GM18498 (cell line): Measurements from ENCODE around the gene VMO1.

Experiments used
- ATAC-seq: cut with Tn5 transposase; IDR thresholded peaks from one replicate; pipeline ENCODE4 v1.9.1; 2021; ENCODE audit warnings: mild to moderate bottlenecking, moderate library complexity; ENCODE audit not compliant: unreplicated experiment

Gene VMO1, protein sequence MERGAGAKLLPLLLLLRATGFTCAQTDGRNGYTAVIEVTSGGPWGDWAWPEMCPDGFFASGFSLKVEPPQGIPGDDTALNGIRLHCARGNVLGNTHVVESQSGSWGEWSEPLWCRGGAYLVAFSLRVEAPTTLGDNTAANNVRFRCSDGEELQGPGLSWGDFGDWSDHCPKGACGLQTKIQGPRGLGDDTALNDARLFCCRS

DNA sequence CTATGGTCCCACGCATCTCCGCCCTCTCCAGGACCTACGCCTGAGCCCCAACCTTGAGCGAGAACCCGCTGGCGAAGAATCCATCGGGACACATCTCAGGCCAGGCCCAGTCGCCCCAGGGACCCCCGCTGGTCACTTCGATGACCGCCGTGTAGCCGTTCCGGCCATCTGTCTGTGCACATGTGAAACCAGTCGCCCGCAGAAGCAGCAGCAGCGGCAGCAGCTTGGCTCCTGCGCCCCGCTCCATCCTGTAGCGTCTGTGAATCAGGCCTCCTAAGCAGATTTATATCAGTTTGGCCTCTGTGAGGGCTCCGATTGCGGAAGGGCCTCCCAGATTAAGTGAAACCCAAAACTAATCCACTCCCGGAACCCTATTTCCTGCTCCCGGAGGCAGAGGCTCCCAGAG lies at the start of gene VMO1:
VMO1 (minus strand) TSS at position 259 of the 406 bp plus-strand sequence; CDS start at position 247, 12 bp downstream.
- ATAC-seq: no peak

DNA sequence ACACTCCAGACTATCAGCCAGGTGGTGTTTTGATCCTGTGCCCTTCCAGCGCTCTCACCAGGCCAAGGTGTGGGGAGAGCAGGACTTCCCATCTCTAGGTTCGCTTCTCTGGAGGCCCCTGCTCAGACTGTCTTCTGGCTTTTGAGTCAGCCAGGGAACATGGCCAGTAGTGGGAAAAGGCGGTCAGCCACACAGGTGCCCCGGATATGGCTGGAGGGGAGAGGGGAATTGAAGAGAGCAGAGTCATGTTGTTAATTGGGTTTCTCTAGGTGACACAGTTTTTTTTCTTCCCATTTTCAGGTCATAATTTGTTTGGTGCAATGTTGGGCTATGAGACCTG lies 48.5 kb upstream of the VMO1 start:
- ATAC-seq: no peak

DNA sequence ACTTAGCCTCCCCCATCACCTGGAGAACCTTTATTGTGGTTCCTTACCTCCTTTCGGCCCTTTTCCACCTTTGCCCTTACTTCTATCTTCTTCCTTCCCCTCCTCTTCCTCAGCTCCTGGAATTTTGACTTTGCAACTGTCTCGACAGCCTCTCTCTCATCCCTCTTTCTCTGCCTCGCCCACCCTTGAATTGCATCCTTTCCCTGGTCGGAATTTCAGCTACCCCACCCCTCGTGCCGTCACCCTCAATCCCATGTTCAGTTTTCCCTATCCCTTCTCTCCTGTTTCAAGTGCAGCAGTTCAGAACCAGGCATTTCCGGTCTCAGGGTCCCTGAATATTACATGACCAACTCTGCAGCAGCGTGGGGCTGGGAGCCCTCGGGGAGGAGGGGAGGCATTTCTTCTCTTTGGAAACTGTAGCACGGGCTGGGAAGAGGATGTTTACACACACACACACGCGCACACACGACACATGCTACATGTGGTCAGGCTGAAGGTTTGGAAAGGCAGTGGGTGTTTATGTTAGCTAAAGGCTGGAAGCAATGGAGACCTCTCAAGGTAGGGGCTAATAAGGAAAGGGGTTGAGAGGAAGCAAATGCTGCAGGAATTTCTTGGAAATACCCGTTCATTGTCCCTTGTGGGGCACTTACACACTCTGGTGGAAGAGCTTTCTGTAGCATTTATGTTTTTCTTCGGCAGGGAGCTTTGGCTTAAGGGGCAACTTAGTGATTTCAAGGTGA lies 47.9 kb upstream of the VMO1 start:
- ATAC-seq: no peak

DNA sequence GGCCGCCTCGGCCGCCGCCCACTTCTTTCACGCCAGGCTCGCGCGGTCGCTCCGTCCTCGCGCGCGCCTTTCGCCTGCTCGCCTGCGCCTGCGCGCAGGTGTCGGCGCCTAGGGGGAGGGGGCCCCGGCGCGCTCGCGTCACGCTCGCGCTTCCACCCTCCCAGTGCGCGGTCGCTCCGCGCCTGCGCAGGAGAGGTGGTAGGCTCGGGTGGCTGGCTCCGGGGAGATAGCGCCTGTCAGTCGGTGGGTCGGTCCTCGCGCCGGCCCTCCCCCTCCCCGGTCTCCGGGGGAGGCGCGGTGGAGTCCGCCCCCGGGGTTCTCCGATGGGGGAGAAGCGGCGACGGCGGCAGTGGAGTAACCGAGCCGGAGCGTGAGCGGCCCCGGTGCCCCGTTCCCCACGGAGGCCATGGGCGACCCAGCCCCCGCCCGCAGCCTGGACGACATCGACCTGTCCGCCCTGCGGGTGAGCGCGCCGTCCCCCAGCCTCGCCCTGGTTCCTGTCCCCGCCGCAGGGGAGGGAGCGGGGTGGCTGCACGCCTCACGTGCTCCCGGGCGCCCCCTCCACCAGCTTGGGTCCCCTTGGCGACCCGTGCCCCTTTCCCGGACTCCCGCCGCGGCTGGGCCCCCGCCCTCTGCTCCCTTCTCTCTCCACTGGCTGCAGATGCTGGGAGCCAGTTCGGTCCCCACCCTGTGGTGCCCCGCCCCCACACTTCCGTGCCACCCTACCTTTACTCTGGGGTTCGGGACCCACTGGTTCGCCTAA lies 47.2 kb upstream of the VMO1 start, which contains the start of gene MINK1:
MINK1 (plus strand) TSS at position 163 of the 763 bp plus-strand sequence; CDS start at position 407, 244 bp downstream.
- peak; percentile 92 for ATAC-seq

DNA sequence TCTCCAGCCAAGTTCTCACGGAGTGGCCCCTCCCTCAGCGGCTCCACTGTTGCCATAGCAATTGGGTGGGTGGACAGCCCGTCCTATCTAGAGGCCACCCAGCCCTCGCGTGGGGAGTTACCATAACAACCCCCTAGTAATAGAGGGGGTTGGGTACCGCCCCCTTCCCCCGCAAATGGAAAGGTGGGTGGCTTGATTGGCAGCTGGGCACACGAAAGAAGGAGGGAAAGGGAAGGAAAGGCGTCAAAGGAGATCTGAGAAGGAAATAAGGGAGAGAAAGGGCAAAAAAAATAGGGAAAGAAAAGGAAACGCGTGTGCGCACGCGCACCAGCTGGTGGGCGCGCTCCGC lies 46.6 kb upstream of the VMO1 start:
- peak; percentile 21 for ATAC-seq

DNA sequence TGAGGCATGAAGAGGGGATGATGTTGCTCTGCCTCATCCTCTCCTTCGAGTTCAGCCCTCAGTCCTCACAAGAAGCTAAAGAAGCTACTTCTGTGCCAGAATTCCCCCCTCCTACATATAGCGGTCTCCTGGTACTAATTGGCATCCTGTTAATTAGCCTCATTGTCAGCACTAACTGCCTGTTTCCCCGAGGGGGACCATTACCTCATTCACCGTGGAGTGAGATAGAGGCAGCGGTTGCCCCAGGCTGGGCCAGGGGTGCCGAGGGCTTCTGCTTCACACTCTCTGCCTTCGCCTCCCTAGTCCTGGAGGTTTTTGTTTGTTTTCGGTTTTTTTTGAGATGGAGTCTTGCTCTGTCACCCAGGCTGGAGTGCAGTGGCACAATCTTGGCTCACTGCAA lies 41.2 kb upstream of the VMO1 start:
- no peak for ATAC-seq

DNA sequence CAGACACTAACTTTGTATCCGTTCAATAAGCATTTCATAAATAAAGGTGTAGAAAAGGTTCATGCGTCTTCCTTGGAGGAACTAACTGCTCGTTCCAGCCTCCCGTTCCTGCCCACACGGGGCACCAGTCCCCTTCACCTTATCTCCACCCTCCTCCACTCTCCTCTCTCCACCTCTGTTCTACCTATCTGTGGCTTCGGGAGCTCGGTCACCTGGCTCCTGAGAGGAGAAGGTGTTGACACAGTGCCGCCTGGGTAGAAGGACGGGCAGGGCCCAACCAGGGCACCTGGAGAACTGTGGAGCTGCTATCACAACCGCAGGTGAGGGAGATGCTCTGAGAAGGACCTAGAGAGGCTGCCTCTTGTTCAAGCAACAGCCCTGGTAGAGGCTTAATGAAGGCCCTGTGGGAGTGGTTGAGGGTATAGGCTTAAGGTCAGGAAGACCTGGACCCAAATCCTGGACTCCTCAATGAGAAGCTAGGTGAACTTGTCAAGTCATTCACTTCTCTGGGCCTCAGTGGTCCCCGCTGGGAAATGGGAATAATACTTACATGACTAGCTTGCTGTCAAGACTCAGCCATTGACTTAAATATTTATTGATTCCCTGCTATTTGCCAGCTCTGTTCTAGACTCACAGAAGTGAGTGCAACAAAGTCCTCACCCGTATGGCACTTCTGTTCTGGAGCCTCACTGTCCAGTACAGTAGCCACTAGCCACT lies 37.4 kb upstream of the VMO1 start:
- no peak for ATAC-seq

DNA sequence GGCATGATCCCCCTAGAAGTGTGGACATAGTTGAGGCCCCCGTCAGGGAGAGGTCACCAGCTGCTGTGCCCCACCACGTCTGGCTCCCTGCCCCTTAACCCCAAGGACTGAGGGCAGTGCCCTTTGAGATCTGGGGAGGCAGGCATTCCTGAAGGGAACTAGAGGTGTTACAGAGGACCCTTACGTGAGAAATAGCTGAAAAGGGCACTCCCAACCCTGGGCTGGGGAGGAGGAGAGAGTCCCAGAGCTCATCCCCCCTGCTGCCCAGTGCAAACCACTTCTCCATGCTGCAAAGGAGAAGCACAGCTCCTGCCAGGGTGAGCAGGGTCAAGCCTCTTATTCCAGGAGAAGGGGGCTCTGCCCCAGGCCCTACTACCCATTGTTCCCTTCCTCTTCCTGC lies 36.7 kb upstream of the VMO1 start:
- ATAC-seq: no peak

DNA sequence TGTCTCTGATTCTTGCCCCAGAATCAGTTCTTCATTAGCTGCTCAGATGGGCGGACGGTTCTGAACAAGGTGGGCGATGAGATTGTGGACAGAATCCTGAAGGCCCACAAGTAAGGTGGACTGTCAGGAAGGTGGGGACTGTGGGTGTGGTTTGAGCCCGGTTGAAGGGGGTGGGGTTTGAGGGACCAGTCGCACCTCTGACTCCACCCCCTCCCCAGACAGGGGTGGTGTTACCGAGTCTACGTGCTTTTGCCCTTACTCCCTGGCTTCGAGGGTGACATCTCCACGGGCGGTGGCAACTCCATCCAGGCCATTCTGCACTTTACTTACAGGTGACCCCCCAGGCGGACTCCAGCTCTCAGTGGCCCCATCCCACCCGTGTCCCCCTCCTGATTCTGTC lies 32.1 kb upstream of the VMO1 start:
- no peak for ATAC-seq

DNA sequence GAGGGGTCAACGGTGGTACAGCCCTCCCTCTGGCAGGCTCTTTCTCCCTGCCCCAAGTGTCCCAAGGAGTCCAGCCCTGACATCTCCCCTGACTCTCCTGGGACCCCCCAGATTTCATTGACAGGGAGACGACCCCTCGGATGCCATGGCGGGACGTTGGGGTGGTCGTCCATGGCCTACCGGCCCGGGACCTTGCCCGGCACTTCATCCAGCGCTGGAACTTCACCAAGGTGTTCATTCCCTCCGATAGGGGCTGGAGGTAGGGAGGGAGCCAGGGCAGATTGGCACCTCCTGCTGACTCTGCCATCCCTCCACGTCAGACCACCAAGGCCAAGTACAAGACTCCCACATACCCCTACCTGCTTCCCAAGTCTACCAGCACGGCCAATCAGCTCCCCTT lies 30.7 kb upstream of the VMO1 start:
- ATAC-seq: no peak

DNA sequence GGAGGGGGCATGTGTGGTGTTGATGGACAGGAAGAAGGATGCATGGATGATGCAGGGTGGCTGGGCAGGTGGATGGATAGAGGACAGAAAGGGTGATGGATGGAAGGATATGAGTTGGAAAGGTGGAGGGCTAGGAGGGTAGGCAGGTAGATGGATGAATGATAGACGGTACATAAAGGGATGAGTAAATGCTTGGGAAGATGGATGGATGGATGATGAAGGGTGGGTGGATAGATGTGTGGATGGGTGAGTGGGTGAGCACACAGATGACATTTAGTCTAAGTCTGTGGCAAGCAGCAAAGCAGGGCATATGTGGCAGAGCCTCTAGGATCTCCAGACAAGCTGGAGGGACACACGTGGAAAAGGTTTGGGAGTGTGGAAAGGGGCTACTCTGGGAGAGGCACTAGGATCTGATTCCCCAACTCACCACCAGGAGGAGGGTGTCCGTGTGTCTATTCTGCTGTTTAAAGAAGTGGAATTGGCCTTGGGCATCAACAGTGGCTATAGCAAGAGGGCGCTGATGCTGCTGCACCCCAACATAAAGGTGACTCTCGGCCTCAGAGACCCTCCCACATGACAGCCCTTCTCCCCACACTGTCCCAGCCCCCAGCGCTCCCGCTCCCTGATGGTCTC lies 29.0 kb upstream of the VMO1 start:
- no peak for ATAC-seq

DNA sequence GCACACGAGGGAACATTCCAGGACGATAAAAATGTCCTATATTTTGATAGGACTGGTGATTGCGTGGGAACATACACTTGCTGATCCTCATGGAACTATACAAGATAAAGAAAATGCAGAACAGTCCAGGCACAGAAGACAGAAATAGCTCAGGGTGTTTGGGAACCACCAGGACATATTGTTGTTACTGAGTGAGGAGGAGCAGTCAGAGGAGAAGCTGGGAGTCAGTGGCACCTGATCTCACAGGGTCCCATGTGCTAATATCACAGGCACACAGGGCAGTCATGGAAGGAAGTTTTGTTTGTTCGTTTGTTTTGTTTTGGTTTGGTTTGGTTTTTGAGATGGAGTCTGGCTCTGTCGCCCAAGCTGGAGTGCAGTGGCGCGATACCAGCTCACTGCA lies 26.5 kb upstream of the VMO1 start:
- ATAC-seq: no peak

DNA sequence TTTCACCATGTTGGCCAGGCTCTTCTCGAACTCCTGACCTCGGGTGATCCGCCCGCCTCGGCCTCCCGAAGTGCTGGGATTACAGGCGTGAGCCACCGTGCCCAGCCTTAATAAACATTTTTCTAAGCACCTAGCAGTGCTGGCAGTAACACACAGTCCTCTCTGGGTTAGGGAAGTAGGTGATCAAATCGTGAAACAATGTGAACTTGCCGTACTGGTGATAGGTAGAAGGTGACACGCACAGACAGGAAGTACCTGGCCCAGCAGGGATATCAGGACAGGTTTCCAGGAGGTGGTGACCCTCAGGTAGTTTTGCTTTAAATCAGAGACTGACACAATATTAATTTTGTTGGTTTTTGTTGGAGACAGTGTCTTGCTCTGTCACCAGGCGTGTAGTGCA lies 25.3 kb upstream of the VMO1 start:
- no peak for ATAC-seq

DNA sequence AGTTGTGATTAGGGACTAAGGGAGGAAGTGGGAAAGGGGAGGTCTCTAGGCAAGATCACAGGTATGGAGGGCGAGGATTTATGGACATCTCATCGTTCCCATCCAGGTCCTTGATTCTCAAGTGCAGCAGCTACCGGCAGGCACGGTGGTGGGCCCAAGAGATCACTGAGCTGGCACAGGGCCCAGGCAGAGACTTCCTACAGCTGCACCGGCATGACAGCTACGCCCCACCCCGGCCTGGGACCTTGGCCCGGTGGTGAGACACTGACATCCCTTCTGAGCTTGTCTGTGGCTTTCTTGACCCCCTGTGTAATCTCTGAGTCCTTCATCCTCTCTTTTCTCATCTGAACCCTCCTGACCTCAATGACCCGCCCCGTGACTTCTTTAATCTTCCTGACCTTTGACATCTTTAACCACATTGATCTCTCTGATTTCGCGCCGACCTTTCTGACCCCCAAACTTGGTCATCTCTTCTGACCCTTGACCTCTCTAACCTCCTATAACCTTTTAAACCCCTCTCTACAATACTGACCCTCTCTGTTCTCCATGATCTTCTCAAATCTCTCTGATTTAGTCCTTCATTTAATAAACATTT lies 24.6 kb upstream of the VMO1 start:
- ATAC-seq: no peak

DNA sequence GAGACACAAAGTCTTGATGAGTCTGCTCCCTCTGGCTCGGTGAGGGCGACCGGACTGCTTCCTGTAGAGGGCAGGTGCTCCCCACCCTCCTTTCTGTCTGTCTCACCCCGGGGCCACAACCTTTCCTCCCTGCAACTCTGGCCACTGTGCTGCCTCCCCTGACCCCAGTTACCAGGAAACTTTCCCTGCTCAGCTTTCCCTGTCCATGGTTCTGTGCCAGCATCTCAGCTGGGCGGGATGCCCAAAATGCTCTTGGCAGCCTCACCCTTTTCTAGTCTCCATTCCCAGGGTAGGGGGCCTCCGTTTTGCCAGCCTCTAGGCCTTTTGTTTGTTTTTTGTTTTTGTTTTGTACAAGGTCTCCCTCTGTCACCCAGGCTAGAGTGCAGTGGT lies 22.2 kb upstream of the VMO1 start:
- ATAC-seq: no peak

DNA sequence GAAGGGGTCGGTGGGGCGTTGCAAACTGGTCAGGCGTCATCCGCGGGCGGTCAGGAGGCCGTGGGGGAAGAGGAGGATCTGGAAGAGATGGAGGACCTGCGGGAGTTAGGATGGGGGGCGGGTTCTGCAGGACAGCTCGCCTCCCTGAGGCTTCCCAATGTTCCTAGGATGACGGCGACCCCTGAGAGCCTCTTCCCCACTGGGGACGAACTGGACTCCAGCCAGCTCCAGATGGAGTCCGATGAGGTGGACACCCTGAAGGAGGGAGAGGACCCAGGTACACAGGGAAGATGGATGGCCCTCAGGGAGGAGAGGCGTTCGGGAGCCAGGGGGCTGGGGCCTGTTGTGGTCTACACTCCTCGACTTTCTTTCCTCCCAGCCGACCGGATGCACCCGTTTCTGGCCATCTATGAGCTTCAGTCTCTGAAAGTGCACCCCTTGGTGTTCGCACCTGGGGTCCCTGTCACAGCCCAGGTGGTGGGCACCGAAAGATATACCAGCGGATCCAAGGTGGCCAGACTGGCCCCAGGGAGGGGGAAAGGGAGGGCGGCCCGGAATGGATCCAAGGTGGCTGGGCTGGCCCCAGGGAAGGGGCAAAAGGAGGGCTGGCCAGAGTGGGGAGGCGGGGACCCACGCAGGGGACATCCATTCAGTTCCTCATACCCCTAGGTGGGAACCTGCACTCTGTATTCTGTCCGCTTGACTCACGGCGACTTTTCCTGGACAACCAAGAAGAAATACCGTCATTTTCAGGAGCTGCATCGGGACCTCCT lies 21.6 kb upstream of the VMO1 start:
- ATAC-seq: no peak

DNA sequence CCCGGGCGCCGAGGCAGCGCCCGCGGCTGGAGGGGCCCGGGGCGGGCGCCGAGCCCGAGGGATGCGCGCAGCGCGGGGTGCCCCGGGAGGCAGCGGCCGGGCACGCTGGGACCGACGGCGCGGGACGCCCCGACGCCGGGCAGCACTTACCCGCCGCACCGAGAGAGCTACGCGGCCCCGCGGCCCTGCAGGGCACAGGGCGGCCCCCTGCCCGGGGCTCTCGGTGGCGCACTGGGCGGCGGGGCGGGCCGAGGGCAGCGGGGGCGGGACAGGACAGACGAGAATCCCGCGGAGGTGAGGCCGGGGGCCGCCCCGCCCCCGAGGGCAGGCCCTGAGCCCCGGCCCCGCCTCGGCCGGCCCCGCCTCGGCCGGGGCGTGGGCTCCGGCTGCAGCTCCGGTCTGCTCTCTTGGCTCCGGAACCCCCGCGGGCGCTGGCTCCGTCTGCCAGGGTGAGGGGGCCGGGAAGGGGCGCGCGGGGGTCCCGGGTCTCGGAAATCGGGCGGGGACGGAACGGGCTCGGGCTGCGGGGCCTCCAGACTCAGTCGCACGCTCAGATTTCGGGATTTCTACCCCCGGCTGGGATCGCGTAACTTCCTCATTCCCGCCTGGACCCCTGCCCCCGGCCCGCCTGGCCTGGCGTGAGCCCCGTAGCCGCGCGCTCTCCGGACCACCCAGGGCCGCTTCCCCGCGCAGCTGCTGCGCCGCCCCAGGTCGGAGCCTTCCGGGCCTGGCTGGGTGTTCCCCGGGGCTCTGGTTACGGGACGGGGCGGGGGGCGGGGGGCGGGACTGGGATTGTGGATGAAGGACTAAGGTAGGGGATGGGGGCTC lies 20.8 kb upstream of the VMO1 start, which contains the start of gene PLD2:
PLD2 (plus strand) TSS at position 376 of the 828 bp plus-strand sequence. CDS start 621 bp downstream, outside the sequence.
- ATAC-seq: peak; percentile 94

DNA sequence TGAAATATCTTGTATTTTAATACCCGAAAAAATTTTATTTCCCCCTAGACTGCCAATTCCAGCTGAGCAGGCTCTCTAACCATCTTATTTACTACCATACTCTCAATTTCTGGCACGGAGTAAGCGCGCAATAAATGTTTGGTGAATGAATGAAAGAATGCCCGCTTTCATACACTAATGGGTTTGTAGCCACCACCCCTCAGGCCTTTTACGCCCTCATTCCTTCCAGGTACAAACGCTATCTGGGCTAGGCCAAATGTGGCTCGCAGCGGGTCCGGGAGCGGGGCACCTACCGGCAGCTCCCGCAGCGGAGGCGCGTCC lies 20.3 kb upstream of the VMO1 start:
- no peak for ATAC-seq

DNA sequence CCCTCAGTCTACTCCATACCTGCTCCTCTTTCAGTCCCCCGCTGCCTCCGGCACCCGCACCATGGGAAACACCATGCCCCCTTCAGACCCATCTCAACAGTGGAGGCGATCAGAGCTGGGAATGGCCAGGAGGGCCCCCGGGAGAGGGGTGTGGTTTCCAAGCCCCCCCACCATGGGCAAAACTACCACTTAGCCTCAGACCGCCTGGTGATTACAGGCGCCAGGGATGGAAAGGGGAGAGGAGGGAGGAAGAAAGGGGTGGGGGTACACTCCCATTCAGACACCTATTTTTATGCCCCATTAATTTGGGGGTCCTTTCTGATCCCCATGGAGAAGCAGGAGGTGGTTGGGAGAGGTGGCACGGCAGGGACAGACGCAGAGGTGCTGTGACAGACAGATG lies 16.1 kb upstream of the VMO1 start, which contains the start of gene C17orf114:
C17orf114 (minus strand) TSS at position 101 of the 400 bp plus-strand sequence.
- no peak for ATAC-seq
